Astrocyte (in vitro differentiated cells and primary cell): Measurements from ENCODE around the gene ASF1B. TPM values are rescaled to one million over a fixed set of nuclear protein-coding genes. Genes with fewer than 3 reads are reported as not detected.

Experiments
- DNase-seq: peaks from one replicate; pipeline ENCODE4 v3.0.0-alpha.2; 2010; ENCODE audit warnings: low read depth
- FAIRE-seq: peaks from 2 replicates; lab custom pipeline; 2011; peaks lifted over from hg19 to GRCh38; lab: Jason Lieb, UNC
- H2AFZ ChIP-seq: 2 replicates; pipeline ENCODE4 v1.6.0; 2012; ENCODE audit warnings: low read depth, low read length, inconsistent platforms
- H3K27ac ChIP-seq: 2 replicates; pipeline ENCODE4 v1.5.1; 2011; ENCODE audit warnings: low read depth, low read length, inconsistent platforms
- H3K27me3 ChIP-seq: 2 replicates; pipeline ENCODE4 v1.6.0; 2011; ENCODE audit warnings: low read length, inconsistent platforms; ENCODE audit not compliant: insufficient read depth
- H3K36me3 ChIP-seq: 2 replicates; pipeline ENCODE4 v1.5.1; 2011; ENCODE audit warnings: low read length, inconsistent platforms; ENCODE audit not compliant: insufficient read depth
- H3K4me1 ChIP-seq: 2 replicates; pipeline ENCODE4 v1.5.1; 2011; ENCODE audit warnings: low read length, inconsistent platforms; ENCODE audit not compliant: insufficient read depth
- H3K4me2 ChIP-seq: 2 replicates; pipeline ENCODE4 v1.6.0; 2012; ENCODE audit warnings: low read length, inconsistent platforms
- H3K4me3 ChIP-seq: 2 replicates; pipeline ENCODE4 v1.5.1; 2011; ENCODE audit warnings: low read depth, mild to moderate bottlenecking, low read length, inconsistent platforms; ENCODE audit not compliant: insufficient read depth
- H3K79me2 ChIP-seq: 2 replicates; pipeline ENCODE4 v1.6.0; 2012; ENCODE audit warnings: mild to moderate bottlenecking, low read length, inconsistent platforms; ENCODE audit not compliant: insufficient read depth
- H3K9ac ChIP-seq: 2 replicates; pipeline ENCODE4 v1.6.0; 2012; ENCODE audit warnings: mild to moderate bottlenecking, low read length, inconsistent platforms
- H3K9me3 ChIP-seq: 2 replicates; pipeline ENCODE4 v1.5.1; 2012; ENCODE audit warnings: low read depth, mild to moderate bottlenecking, low read length, inconsistent platforms; ENCODE audit not compliant: insufficient read depth
- H4K20me1 ChIP-seq: 2 replicates; pipeline ENCODE4 v1.6.0; 2012; ENCODE audit warnings: low read length, inconsistent platforms; ENCODE audit not compliant: insufficient read depth
- H3K27ac Mint-ChIP-seq: one replicate; pipeline ENCODE4 v1.8.0; 2021; ENCODE audit warnings: mild to moderate bottlenecking, mixed read lengths; ENCODE audit not compliant: unreplicated experiment
- H3K27me3 Mint-ChIP-seq: one replicate; pipeline ENCODE4 v1.8.0; 2021; ENCODE audit warnings: low read depth, mixed read lengths; ENCODE audit not compliant: unreplicated experiment
- H3K36me3 Mint-ChIP-seq: one replicate; pipeline ENCODE4 v1.8.0; 2021; ENCODE audit warnings: low read depth, mixed read lengths; ENCODE audit not compliant: unreplicated experiment
- H3K4me1 Mint-ChIP-seq: one replicate; pipeline ENCODE4 v1.8.0; 2021; ENCODE audit warnings: low read depth, mixed read lengths; ENCODE audit not compliant: unreplicated experiment
- H3K4me3 Mint-ChIP-seq: one replicate; pipeline ENCODE4 v1.8.0; 2021; ENCODE audit warnings: mild to moderate bottlenecking, moderate library complexity, mixed read lengths; ENCODE audit not compliant: unreplicated experiment
- H3K9me3 Mint-ChIP-seq: one replicate; pipeline ENCODE4 v1.8.0; 2021; ENCODE audit warnings: mild to moderate bottlenecking, mixed read lengths; ENCODE audit not compliant: unreplicated experiment
- CTCF ChIP-seq: IDR thresholded peaks from 2 replicates; pipeline ENCODE4 v1.5.1; 2011; ENCODE audit warnings: low read depth, mild to moderate bottlenecking, inconsistent platforms, low read length, moderate library complexity; ENCODE audit not compliant: insufficient read depth
- EZH2 ChIP-seq: IDR thresholded peaks from 2 replicates; pipeline ENCODE4 v1.6.1; 2012; ENCODE audit warnings: mild to moderate bottlenecking, low read length, inconsistent platforms; ENCODE audit not compliant: insufficient read depth
- total RNA-seq: library from RNA; stranded (reverse); gene quantifications from 2 replicates; pipeline ENCODE4 v1.2.1, GENCODE V29; 2021

The ASF1B gene
- total RNA-seq, 1 donor from 2014 or later, result 1.9 TPM

- peak overlapping the region; percentile 96 for H3K4me2 ChIP-seq
- DNase-seq, result peak; percentile 97
- no peaks in the 10 kb centered on the region for H3K79me2 ChIP-seq
- no peaks in the 10 kb centered on the region for H3K9me3 Mint-ChIP-seq
- no peaks in the 10 kb centered on the region for H3K9me3 ChIP-seq
- H2AFZ ChIP-seq, result peak overlapping the region; percentile 98
- peak overlapping the region; percentile 76 for H3K4me3 ChIP-seq
- no peaks in the 10 kb centered on the region for H3K27me3 ChIP-seq
- TF ChIP-seq CTCF (no peak), EZH2 (no peak)
- peak overlapping the region; percentile 93 for H3K27ac Mint-ChIP-seq
- peak overlapping the region; percentile 74 for H3K27ac ChIP-seq
- no peaks in the 10 kb centered on the region for H4K20me1 ChIP-seq
- peaks cover 6% of the 10 kb centered on the region for H3K4me1 ChIP-seq
- peak; percentile 94 for FAIRE-seq
- no peaks in the 10 kb centered on the region for H3K36me3 ChIP-seq
- no peaks in the 10 kb centered on the region for H3K27me3 Mint-ChIP-seq
- H3K4me3 Mint-ChIP-seq, result peak overlapping the region; percentile 93
- H3K36me3 Mint-ChIP-seq, result peaks cover 6% of the 10 kb centered on the region
- H3K9ac ChIP-seq, result peak overlapping the region; percentile 91
- no peaks in the 10 kb centered on the region for H3K4me1 Mint-ChIP-seq
Observed at GRCh38 chr19:14080887-14081796, 55.2 kb downstream of the ASF1B start.

GRCh38 chr19:14078411-14078810 is 58.0 kb downstream of the ASF1B start:
- no peaks in the 10 kb centered on the region for H3K79me2 ChIP-seq
- no peak overlapping the region for H2AFZ ChIP-seq
- no peaks in the 10 kb centered on the region for H4K20me1 ChIP-seq
- H3K27ac ChIP-seq, result no peak overlapping the region
- no peaks in the 10 kb centered on the region for H3K27me3 Mint-ChIP-seq
- H3K36me3 Mint-ChIP-seq, result peaks cover 4% of the 10 kb centered on the region
- H3K4me1 Mint-ChIP-seq, result peaks cover 8% of the 10 kb centered on the region
- peaks cover 1% of the 10 kb centered on the region for H3K9me3 Mint-ChIP-seq
- no peak overlapping the region for H3K4me2 ChIP-seq
- FAIRE-seq (no peak), DNase-seq (no peak)
- H3K4me3 ChIP-seq, result no peak overlapping the region
- no peaks in the 10 kb centered on the region for H3K27me3 ChIP-seq
- TF ChIP-seq EZH2 (no peak), CTCF (no peak)
- H3K4me1 ChIP-seq, result peaks cover 16% of the 10 kb centered on the region
- no peaks in the 10 kb centered on the region for H3K9me3 ChIP-seq
- no peaks in the 10 kb centered on the region for H3K36me3 ChIP-seq
- H3K27ac Mint-ChIP-seq, result no peak overlapping the region
- H3K9ac ChIP-seq, result no peak overlapping the region
- H3K4me3 Mint-ChIP-seq, result no peak overlapping the region
